ENCODE data around the gene ABLIM3. TPM values are rescaled to one million over a fixed set of nuclear protein-coding genes. Genes with fewer than 3 reads are reported as not detected.

ABLIM3 gene
- total RNA-seq = 1 to 10 TPM; 1.3 to 4.1 (median 2.1) TPM
- 1 to 10 TPM; 2.7 to 8.1 TPM for polyA plus RNA-seq

- FAIRE-seq (no peak), DNase-seq (peak in 5 of 6 donors; percentile 31 to 92 (median 77)), ATAC-seq (peak; percentile 94 to 98 (median 96))
- intact Hi-C loops (cut with DNase I) = no loop called here
- peak within 1 kb of the TSS; percentile 38 to 55 (median 51) for H3K4me3 ChIP-seq
- H3K9me3 ChIP-seq = no peaks in the 10 kb centered on the region
- TF ChIP-seq CTCF (IDR thresholded peaks at IDR 0.05) = peak; percentile 89 to 95 (median 92)
- peaks cover 0 to 4% (median 0%) of the 10 kb centered on the region in 4 donors for H3K27me3 ChIP-seq
- peaks cover 0 to 4% (median under 1%) of the 10 kb centered on the region in 3 donors for H3K4me1 ChIP-seq
- H3K27ac ChIP-seq = no peak within 1 kb of the TSS
- H3K36me3 ChIP-seq = no peaks in the 10 kb centered on the region
- WGBS, 2 donors = 6 to 7% methylated on average over 46 to 54 of the region's 54 CpGs
These were observed at the start of gene ABLIM3 for GRCh38 chr5:149141224-149141956. Gene ABLIM3, plus strand, starts transcription at chr5:149141493. Its CDS starts 603 bp downstream, at chr5:149142096.

GRCh38 chr5:149093625-149094024, 47.7 kb upstream of the ABLIM3 start:
- TF ChIP-seq CTCF (IDR thresholded peaks at IDR 0.05) = no peak
- H3K27ac ChIP-seq = no peak overlapping the region
- H3K4me3 ChIP-seq = no peak overlapping the region
- no peak for DNase-seq
- no peaks in the 10 kb centered on the region for H3K36me3 ChIP-seq
- H3K9me3 ChIP-seq = no peaks in the 10 kb centered on the region
- intact Hi-C loops (cut with DNase I) = no loop called here
- ATAC-seq = no peak
- whole genome bisulfite sequencing, 2 donors = 37 to 47% methylated on average over 2 of the region's 2 CpGs
- no peaks in the 10 kb centered on the region for H3K4me1 ChIP-seq
- no peaks in the 10 kb centered on the region for H3K27me3 ChIP-seq
- FAIRE-seq = no peak

- ATAC-seq (no peak), DNase-seq (no peak), FAIRE-seq (no peak)
- WGBS, 2 donors = 87 to 93% methylated on average over 2 of the region's 2 CpGs
- Histone ChIP-seq H3K4me3 (no peak overlapping the region), H3K27me3 (no peaks in the 10 kb centered on the region), H3K36me3 (no peaks in the 10 kb centered on the region), H3K4me1 (no peaks in the 10 kb centered on the region), H3K9me3 (no peaks in the 10 kb centered on the region), H3K27ac (no peak overlapping the region)
- no peak for TF ChIP-seq CTCF (IDR thresholded peaks at IDR 0.05)
- intact Hi-C loops (cut with DNase I) = no loop called here
These were observed 46.3 kb upstream of the ABLIM3 start for GRCh38 chr5:149094996-149095395.

- no peak for ATAC-seq
- intact Hi-C loops (cut with DNase I) = no loop called here
- no peaks in the 10 kb centered on the region for H3K36me3 ChIP-seq
- no peaks in the 10 kb centered on the region for H3K27me3 ChIP-seq
- no peak for FAIRE-seq
- H3K4me1 ChIP-seq = no peaks in the 10 kb centered on the region
- TF ChIP-seq CTCF (IDR thresholded peaks at IDR 0.05) = no peak
- peaks cover 0 to 5% (median 0%) of the 10 kb centered on the region in 4 donors for H3K9me3 ChIP-seq
- no peak for DNase-seq
- H3K27ac ChIP-seq = no peak overlapping the region
- H3K4me3 ChIP-seq = no peak overlapping the region
These were observed 41.4 kb upstream of the ABLIM3 start for GRCh38 chr5:149099920-149100319.

GRCh38 chr5:149100331-149100730, 41.0 kb upstream of the ABLIM3 start:
- H3K9me3 ChIP-seq = peaks cover 0 to 5% (median 0%) of the 10 kb centered on the region in 4 donors
- DNase-seq (no peak), ATAC-seq (no peak), FAIRE-seq (no peak)
- H3K36me3 ChIP-seq = no peaks in the 10 kb centered on the region
- TF ChIP-seq CTCF (IDR thresholded peaks at IDR 0.05) = no peak
- H3K4me3 ChIP-seq = no peak overlapping the region
- H3K4me1 ChIP-seq = no peaks in the 10 kb centered on the region
- H3K27me3 ChIP-seq = no peaks in the 10 kb centered on the region
- no peak overlapping the region for H3K27ac ChIP-seq
- intact Hi-C loops (cut with DNase I) = no loop called here
